Glomerular visceral epithelial cell (primary cell): Measurements from ENCODE around the gene SEL1L3.

Source experiments
- DNase-seq: peaks from one replicate; pipeline ENCODE4 v3.0.0-alpha.2; 2016; ENCODE audit errors: extremely low spot score

Gene SEL1L3

GRCh38 chr4:25852103-25852502, 10.7 kb downstream of the SEL1L3 start:
- no peak for DNase-seq

GRCh38 chr4:25847329-25847728, 15.5 kb downstream of the SEL1L3 start:
- no peak for DNase-seq

- no peak for DNase-seq
Observed at GRCh38 chr4:25845841-25846653, 16.7 kb downstream of the SEL1L3 start.

GRCh38 chr4:25844961-25845712, 17.7 kb downstream of the SEL1L3 start:
- DNase-seq: no peak

- no peak for DNase-seq
Observed at GRCh38 chr4:25843340-25844097, 19.3 kb downstream of the SEL1L3 start.

GRCh38 chr4:25842229-25842845, 20.5 kb downstream of the SEL1L3 start:
- no peak for DNase-seq

- no peak for DNase-seq
Observed at GRCh38 chr4:25839687-25840086, 23.1 kb downstream of the SEL1L3 start.

GRCh38 chr4:25839233-25839632, 23.6 kb downstream of the SEL1L3 start:
- DNase-seq: no peak

- DNase-seq: no peak
Observed at GRCh38 chr4:25838526-25838925, 24.3 kb downstream of the SEL1L3 start.

- no peak for DNase-seq
Observed at GRCh38 chr4:25837107-25837506, 25.7 kb downstream of the SEL1L3 start.

- DNase-seq: no peak
Observed at GRCh38 chr4:25835384-25835783, 27.4 kb downstream of the SEL1L3 start.

GRCh38 chr4:25834411-25835107, 28.2 kb downstream of the SEL1L3 start:
- no peak for DNase-seq

GRCh38 chr4:25830548-25830947, 32.2 kb downstream of the SEL1L3 start:
- no peak for DNase-seq

GRCh38 chr4:25827897-25828296, 34.9 kb downstream of the SEL1L3 start:
- no peak for DNase-seq

GRCh38 chr4:25827373-25827772, 35.4 kb downstream of the SEL1L3 start:
- no peak for DNase-seq

GRCh38 chr4:25826074-25826752, 36.6 kb downstream of the SEL1L3 start:
- no peak for DNase-seq

GRCh38 chr4:25823632-25824031, 39.2 kb downstream of the SEL1L3 start:
- DNase-seq: no peak

GRCh38 chr4:25821899-25822298, 40.9 kb downstream of the SEL1L3 start:
- DNase-seq: no peak

- DNase-seq: no peak
Observed at GRCh38 chr4:25821267-25821666, 41.5 kb downstream of the SEL1L3 start.

- DNase-seq: no peak
Observed at GRCh38 chr4:25818876-25819275, 43.9 kb downstream of the SEL1L3 start.

- no peak for DNase-seq
Observed at GRCh38 chr4:25818371-25818871, 44.4 kb downstream of the SEL1L3 start.
